ENCODE measurements around the gene DTNB. TPM values are rescaled to one million over a fixed set of nuclear protein-coding genes. Genes with fewer than 3 reads are reported as not detected.

The DTNB gene
- total RNA-seq, 4 donors from 2014 or later: 12.4 to 28.8 (median 14.9) TPM

- no peak overlapping the region for H3K27ac ChIP-seq
- H3K9me3 ChIP-seq: no peaks in the 10 kb centered on the region
- intact Hi-C loops (cut with DNase I; ENCODE audit: low total_unique reads): no loop called here
- H3K4me1 ChIP-seq: no peaks in the 10 kb centered on the region
- no peaks in the 10 kb centered on the region for H3K36me3 ChIP-seq
- DNase-seq: no peak
- H3K27me3 ChIP-seq: no peaks in the 10 kb centered on the region
- TF ChIP-seq POLR2A (IDR thresholded peaks at IDR 0.05) (no peak), CTCF (IDR thresholded peaks at IDR 0.05) (no peak)
- H3K4me3 ChIP-seq: no peak overlapping the region
Measured at GRCh38 chr2:25400169-25400568, 273.2 kb downstream of the DTNB start.

GRCh38 chr2:25398534-25398933 is 274.8 kb downstream of the DTNB start:
- no peak overlapping the region for H3K4me3 ChIP-seq
- H3K27me3 ChIP-seq: no peaks in the 10 kb centered on the region
- intact Hi-C loops (cut with DNase I; ENCODE audit: low total_unique reads): no loop called here
- H3K36me3 ChIP-seq: no peaks in the 10 kb centered on the region
- no peaks in the 10 kb centered on the region for H3K4me1 ChIP-seq
- DNase-seq: no peak
- H3K9me3 ChIP-seq: no peaks in the 10 kb centered on the region
- H3K27ac ChIP-seq: no peak overlapping the region
- TF ChIP-seq POLR2A (IDR thresholded peaks at IDR 0.05) (no peak), CTCF (IDR thresholded peaks at IDR 0.05) (no peak)

- Histone ChIP-seq H3K4me1 (no peaks in the 10 kb centered on the region), H3K9me3 (no peaks in the 10 kb centered on the region), H3K27me3 (no peaks in the 10 kb centered on the region), H3K36me3 (no peaks in the 10 kb centered on the region), H3K4me3 (no peak overlapping the region), H3K27ac (no peak overlapping the region)
- DNase-seq: no peak
- intact Hi-C loops (cut with DNase I; ENCODE audit: low total_unique reads): no loop called here
- TF ChIP-seq POLR2A (IDR thresholded peaks at IDR 0.05) (no peak), CTCF (IDR thresholded peaks at IDR 0.05) (no peak)
Measured at GRCh38 chr2:25397777-25398176, 275.6 kb downstream of the DTNB start.

- Histone ChIP-seq H3K9me3 (no peaks in the 10 kb centered on the region), H3K27ac (no peak overlapping the region), H3K36me3 (no peaks in the 10 kb centered on the region), H3K27me3 (no peaks in the 10 kb centered on the region), H3K4me3 (no peak overlapping the region), H3K4me1 (no peaks in the 10 kb centered on the region)
- intact Hi-C loops (cut with DNase I; ENCODE audit: low total_unique reads): no loop called here
- no peak for TF ChIP-seq CTCF (IDR thresholded peaks at IDR 0.05)
- no peak for TF ChIP-seq POLR2A (IDR thresholded peaks at IDR 0.05)
- no peak for DNase-seq
Measured at GRCh38 chr2:25389161-25389560, 284.2 kb downstream of the DTNB start.

GRCh38 chr2:25388491-25388890 is 284.9 kb downstream of the DTNB start:
- Histone ChIP-seq H3K4me3 (no peak overlapping the region), H3K27ac (no peak overlapping the region), H3K27me3 (no peaks in the 10 kb centered on the region), H3K36me3 (no peaks in the 10 kb centered on the region), H3K9me3 (no peaks in the 10 kb centered on the region), H3K4me1 (no peaks in the 10 kb centered on the region)
- TF ChIP-seq CTCF (IDR thresholded peaks at IDR 0.05): no peak
- TF ChIP-seq POLR2A (IDR thresholded peaks at IDR 0.05): no peak
- no peak for DNase-seq
- intact Hi-C loops (cut with DNase I; ENCODE audit: low total_unique reads): no loop called here

Measured in uterus (tissue), 4 donors.